ENCODE measurements around the gene SH3BP1. TPM values are rescaled to one million over a fixed set of nuclear protein-coding genes. Genes with fewer than 3 reads are reported as not detected.

The SH3BP1 gene
- total RNA-seq, 5 donors from 2014 or later (not counting 1 experiment from before 2014, with no cell fraction given) = 91.3 to 111 (median 93.6) TPM

GRCh38 chr22:37672206-37672919, 32.9 kb downstream of the SH3BP1 start:
- DNase-seq (peak in 16 of 35 experiments; percentile 10 to 56 (median 34)), ATAC-seq (replicated peaks in 1 of 4) (no peak)
- H3K4me1 Mint-ChIP-seq = peaks cover 40 to 59% (median 44%) of the 10 kb centered on the region in 3 donors
- no peaks in the 10 kb centered on the region for H3K9me3 Mint-ChIP-seq
- Histone ChIP-seq H3K9me3 (no peaks in the 10 kb centered on the region), H3K4me1 (ENCODE audit: control insufficient read depth in 1 of 2, extremely low read depth in 1 of 2, insufficient read depth in 2 of 2, low read length in 2 of 2) (peaks cover 23 to 63% of the 10 kb centered on the region in 2 experiments), H3K4me3 (ENCODE audit: control insufficient read depth in 1 of 2, extremely low read depth in 1 of 2, low read length in 1 of 2) (no peak overlapping the region), H3K27ac (ENCODE audit: low read length) (peak overlapping the region; percentile 42), H3K36me3 (ENCODE audit: control insufficient read depth in 2 of 2, extremely low read depth in 1 of 2, insufficient read depth in 1 of 2, low read length in 1 of 2) (no peaks in the 10 kb centered on the region), H3K27me3 (replicated peaks in 1 of 2; ENCODE audit: control insufficient read depth in 2 of 2, extremely low read depth in 1 of 2, insufficient read depth in 2 of 2, low read length in 1 of 2) (no peaks in the 10 kb centered on the region)
- peak overlapping the region in 1 of 3 donors; percentile 69 for H3K4me3 Mint-ChIP-seq
- H3K36me3 Mint-ChIP-seq = no peaks in the 10 kb centered on the region
- 40% methylated on average over 8 of the region's 15 CpGs for WGBS (ENCODE audit: insufficient coverage)
- peak overlapping the region; percentile 86 for H3K27ac Mint-ChIP-seq
- no peaks in the 10 kb centered on the region for H3K27me3 Mint-ChIP-seq
- ChIA-PET CTCF (interaction anchor here (0.6 to 2.0 kb wide), 6 partner anchors 10 to 141 kb away, joined by 3 to 7 read pairs (median 4); partner anchors contain the start of gene PDXP (in 1 of the 2)), POLR2A (no interaction called here)

GRCh38 chr22:37672920-37673455, 33.5 kb downstream of the SH3BP1 start:
- peaks cover 46 to 64% (median 50%) of the 10 kb centered on the region in 3 donors for H3K4me1 Mint-ChIP-seq
- peak overlapping the region in 1 of 3 donors; percentile 87 for H3K4me3 Mint-ChIP-seq
- Histone ChIP-seq H3K27me3 (replicated peaks in 1 of 2; ENCODE audit: control insufficient read depth in 2 of 2, extremely low read depth in 1 of 2, insufficient read depth in 2 of 2, low read length in 1 of 2) (no peaks in the 10 kb centered on the region), H3K9me3 (no peaks in the 10 kb centered on the region), H3K4me3 (ENCODE audit: control insufficient read depth in 1 of 2, extremely low read depth in 1 of 2, low read length in 1 of 2) (no peak overlapping the region), H3K4me1 (ENCODE audit: control insufficient read depth in 1 of 2, extremely low read depth in 1 of 2, insufficient read depth in 2 of 2, low read length in 2 of 2) (peaks cover 23 to 69% of the 10 kb centered on the region in 2 experiments), H3K36me3 (ENCODE audit: control insufficient read depth in 2 of 2, extremely low read depth in 1 of 2, insufficient read depth in 1 of 2, low read length in 1 of 2) (no peaks in the 10 kb centered on the region), H3K27ac (ENCODE audit: low read length) (no peak overlapping the region)
- WGBS (ENCODE audit: insufficient coverage) = 64% methylated on average over 9 of the region's 11 CpGs
- DNase-seq (no peak), ATAC-seq (replicated peaks in 1 of 4) (no peak)
- H3K27ac Mint-ChIP-seq = peak overlapping the region; percentile 86
- no peaks in the 10 kb centered on the region for H3K36me3 Mint-ChIP-seq
- CTCF ChIA-PET = interaction anchor here (0.5 to 2.0 kb wide), 4 partner anchors 10 to 1161 kb away, joined by 3 to 7 read pairs (median 5); partner anchors contain the start of gene PDXP (in 1 of the 2)
- H3K9me3 Mint-ChIP-seq = no peaks in the 10 kb centered on the region
- no peaks in the 10 kb centered on the region for H3K27me3 Mint-ChIP-seq
- POLR2A ChIA-PET = interaction anchor here in 1 of 2 donors (0.7 kb wide), 1 partner anchor 13 kb away, joined by 3 read pairs; no protein-coding TSS in a partner anchor

- no peak overlapping the region for H3K4me3 ChIP-seq (ENCODE audit: control insufficient read depth in 1 of 2, extremely low read depth in 1 of 2, low read length in 1 of 2)
These were observed 34.8 kb downstream of the SH3BP1 start for GRCh38 chr22:37674248-37674647.

GRCh38 chr22:37674951-37675929, 35.8 kb downstream of the SH3BP1 start, which contains the start of gene LGALS1:
LGALS1 (plus strand) TSS chr22:37675636; CDS start chr22:37675703, 67 bp downstream.
- H3K27ac ChIP-seq (ENCODE audit: low read length) = peak within 1 kb of the TSS; percentile 96
- ChIA-PET POLR2A (interaction anchor here in 1 of 2 donors (0.7 kb wide), 1 partner anchor 17 kb away, joined by 14 read pairs; no protein-coding TSS in a partner anchor), CTCF (interaction anchor here (1.3 to 8.6 kb wide), 5 partner anchors 14 to 67 kb away, joined by 3 to 61 read pairs (median 6); partner anchors contain the start of genes GGA1 (in 1 of the 2) and PDXP (in 1 of the 2))
- peak within 1 kb of the TSS; percentile 95 to 98 for H3K27ac Mint-ChIP-seq
- H3K36me3 ChIP-seq (ENCODE audit: control insufficient read depth in 2 of 2, extremely low read depth in 1 of 2, insufficient read depth in 1 of 2, low read length in 1 of 2) = no peaks in the 10 kb centered on the region
- H3K4me1 ChIP-seq (ENCODE audit: control insufficient read depth in 1 of 2, extremely low read depth in 1 of 2, insufficient read depth in 2 of 2, low read length in 2 of 2) = peaks cover 27 to 77% of the 10 kb centered on the region in 2 experiments
- no peaks in the 10 kb centered on the region for H3K27me3 ChIP-seq (replicated peaks in 1 of 2; ENCODE audit: control insufficient read depth in 2 of 2, extremely low read depth in 1 of 2, insufficient read depth in 2 of 2, low read length in 1 of 2)
- H3K36me3 Mint-ChIP-seq = no peaks in the 10 kb centered on the region
- DNase-seq (peak in 30 of 35 experiments; percentile 24 to 74 (median 44)), ATAC-seq (replicated peaks in 1 of 4) (peak; percentile 20 to 47 (median 33))
- H3K9me3 ChIP-seq = no peaks in the 10 kb centered on the region
- peak within 1 kb of the TSS; percentile 91 to 95 for H3K4me3 ChIP-seq (ENCODE audit: control insufficient read depth in 1 of 2, extremely low read depth in 1 of 2, low read length in 1 of 2)
- WGBS (ENCODE audit: insufficient coverage) = 15% methylated on average over 23 of the region's 34 CpGs
- H3K27me3 Mint-ChIP-seq = no peaks in the 10 kb centered on the region
- no peaks in the 10 kb centered on the region for H3K9me3 Mint-ChIP-seq
- peaks cover 50 to 67% (median 55%) of the 10 kb centered on the region in 3 donors for H3K4me1 Mint-ChIP-seq
- H3K4me3 Mint-ChIP-seq = peak within 1 kb of the TSS; percentile 87 to 97 (median 87)

More at GRCh38 chr22:37674248-37674647, 34.8 kb downstream of the SH3BP1 start:
- no peak for DNase-seq
- WGBS (ENCODE audit: insufficient coverage) = 86% methylated on average over 1 of the region's 12 CpGs
- Mint-ChIP-seq H3K4me3 (peak overlapping the region; percentile 54 to 87 (median 69)), H3K27ac (peak overlapping the region; percentile 89 to 92), H3K36me3 (no peaks in the 10 kb centered on the region), H3K9me3 (no peaks in the 10 kb centered on the region), H3K27me3 (no peaks in the 10 kb centered on the region), H3K4me1 (peaks cover 49 to 66% (median 52%) of the 10 kb centered on the region in 3 donors)
- H3K27ac ChIP-seq (ENCODE audit: low read length) = no peak overlapping the region
- H3K4me1 ChIP-seq (ENCODE audit: control insufficient read depth in 1 of 2, extremely low read depth in 1 of 2, insufficient read depth in 2 of 2, low read length in 2 of 2) = peaks cover 27 to 77% of the 10 kb centered on the region in 2 experiments
- CTCF ChIA-PET = interaction anchor here in 1 of 2 donors (0.5 to 8.6 kb wide), 3 partner anchors 9 to 31 kb away, joined by 3 to 61 read pairs (median 31); partner anchors contain the start of gene PDXP
- no peaks in the 10 kb centered on the region for H3K9me3 ChIP-seq
- no peak for ATAC-seq (replicated peaks in 1 of 4)
- H3K36me3 ChIP-seq (ENCODE audit: control insufficient read depth in 2 of 2, extremely low read depth in 1 of 2, insufficient read depth in 1 of 2, low read length in 1 of 2) = no peaks in the 10 kb centered on the region
- POLR2A ChIA-PET = no interaction called here
- H3K27me3 ChIP-seq (replicated peaks in 1 of 2; ENCODE audit: control insufficient read depth in 2 of 2, extremely low read depth in 1 of 2, insufficient read depth in 2 of 2, low read length in 1 of 2) = no peaks in the 10 kb centered on the region

- peak in 3 of 35 experiments; percentile 4 to 43 (median 21) for DNase-seq
- Histone ChIP-seq H3K36me3 (ENCODE audit: control insufficient read depth in 2 of 2, extremely low read depth in 1 of 2, insufficient read depth in 1 of 2, low read length in 1 of 2) (no peaks in the 10 kb centered on the region), H3K9me3 (no peaks in the 10 kb centered on the region), H3K27ac (ENCODE audit: low read length) (peak overlapping the region; percentile 96), H3K4me1 (ENCODE audit: control insufficient read depth in 1 of 2, extremely low read depth in 1 of 2, insufficient read depth in 2 of 2, low read length in 2 of 2) (peaks cover 27 to 76% of the 10 kb centered on the region in 2 experiments), H3K27me3 (replicated peaks in 1 of 2; ENCODE audit: control insufficient read depth in 2 of 2, extremely low read depth in 1 of 2, insufficient read depth in 2 of 2, low read length in 1 of 2) (no peaks in the 10 kb centered on the region), H3K4me3 (ENCODE audit: control insufficient read depth in 1 of 2, extremely low read depth in 1 of 2, low read length in 1 of 2) (peak overlapping the region; percentile 91 to 95)
- Mint-ChIP-seq H3K27ac (peak overlapping the region; percentile 95 to 98), H3K36me3 (no peaks in the 10 kb centered on the region), H3K4me3 (peak overlapping the region; percentile 87 to 97 (median 87)), H3K9me3 (no peaks in the 10 kb centered on the region), H3K4me1 (peaks cover 48 to 66% (median 52%) of the 10 kb centered on the region in 3 donors), H3K27me3 (no peaks in the 10 kb centered on the region)
- POLR2A ChIA-PET = interaction anchor here (1.4 to 1.5 kb wide), 3 partner anchors 18 to 68 kb away, joined by 4 to 8 read pairs (median 5); partner anchors contain the start of gene GGA1 (in 1 of the 2)
- CTCF ChIA-PET = interaction anchor here (1.3 to 8.6 kb wide), 6 partner anchors 15 to 68 kb away, joined by 3 to 61 read pairs (median 6); partner anchors contain the start of genes GGA1 (in 1 of the 2) and PDXP (in 1 of the 2)
- 4% methylated on average over 4 of the region's 17 CpGs for WGBS (ENCODE audit: insufficient coverage)
- ATAC-seq (replicated peaks in 1 of 4) = no peak
These were observed 36.7 kb downstream of the SH3BP1 start for GRCh38 chr22:37675930-37676735.

Measured in T-cell (primary cell).